Natural killer cell (primary cell): ENCODE data around the gene MGAT3. TPM values are rescaled to one million over a fixed set of nuclear protein-coding genes. Genes with fewer than 3 reads are reported as not detected.

Source experiments
- ATAC-seq, 3 donors: fragments of 150-1000 bp in 2 of 3; fragments of 200-7000 bp in 1 of 3; cut with Tn5 transposase; 1 replicate in 1 of 3; 2 replicates in 2 of 3; pipeline ENCODE4 v1.10.0; 2021; ENCODE audit warnings: mild to moderate bottlenecking in 2 of 3, moderate library complexity in 2 of 3
- DNase-seq, 2 donors: peaks; one replicate each; pipeline versions ENCODE4 v3.0.0 to v3.0.0-alpha.2; 2013 to 2021; ENCODE audit warnings: mixed read lengths in 1 of 2
- H3K27ac ChIP-seq: one replicate; pipeline ENCODE4 v1.5.1; 2013; ENCODE audit warnings: mild to moderate bottlenecking, low read length
- H3K27me3 ChIP-seq: one replicate; pipeline ENCODE4 v1.6.1; 2013; ENCODE audit warnings: low read length; ENCODE audit not compliant: control insufficient read depth, insufficient read depth
- H3K36me3 ChIP-seq: one replicate; pipeline ENCODE4 v1.6.1; 2013; ENCODE audit warnings: low read length; ENCODE audit not compliant: control insufficient read depth, insufficient read depth
- H3K4me1 ChIP-seq: one replicate; pipeline ENCODE4 v1.6.1; 2013; ENCODE audit warnings: low read length; ENCODE audit not compliant: control insufficient read depth, insufficient read depth
- H3K4me3 ChIP-seq: one replicate; pipeline ENCODE4 v1.5.1; 2013; ENCODE audit warnings: low read length
- H3K9me3 ChIP-seq: one replicate; pipeline ENCODE4 v1.6.1; 2013; ENCODE audit warnings: low read length; ENCODE audit not compliant: control insufficient read depth, insufficient read depth
- H3K27ac Mint-ChIP-seq, 2 donors: one replicate each; pipeline ENCODE4 v1.8.0; 2022; ENCODE audit warnings: mild to moderate bottlenecking in 2 of 2, mixed read lengths in 2 of 2, moderate library complexity in 1 of 2
- H3K27me3 Mint-ChIP-seq, 2 donors: one replicate each; pipeline ENCODE4 v1.8.0; 2022; ENCODE audit warnings: low read depth in 2 of 2, mixed read lengths in 2 of 2
- H3K36me3 Mint-ChIP-seq: one replicate; pipeline ENCODE4 v1.8.0; 2022; ENCODE audit warnings: mixed read lengths
- H3K4me1 Mint-ChIP-seq, 2 donors: one replicate each; pipeline ENCODE4 v1.8.0; 2022; ENCODE audit warnings: mixed read lengths in 2 of 2
- H3K4me3 Mint-ChIP-seq: one replicate; pipeline ENCODE4 v1.8.0; 2022; ENCODE audit warnings: mild to moderate bottlenecking, moderate library complexity, mixed read lengths
- H3K9me3 Mint-ChIP-seq, 2 donors: one replicate each; pipeline ENCODE4 v1.8.0; 2022; ENCODE audit warnings: mixed read lengths in 2 of 2
- CTCF ChIP-seq: fragments of 200-600 bp; IDR thresholded peaks from one replicate; pipeline ENCODE4 v1.8.0; 2022; ENCODE audit warnings: antibody characterized with exemption
- WGBS: methylation state at CpG from one replicate; pipeline ENCODE4 v1.1.7; 2013; ENCODE audit warnings: missing lambda C conversion rate; ENCODE audit not compliant: insufficient coverage; 5-methylcytosine and 5-hydroxymethylcytosine counted together
- intact Hi-C: fragments of 100-400 bp; cut with micrococcal nuclease; formaldehyde crosslinking; loops from one replicate; pipeline ENCODE4 v1.14.2; 2022
- total RNA-seq, 4 donors: library from RNA; stranded (reverse); fragments of 120-200 nt in 1 of 4; gene quantifications; one replicate each; pipeline versions ENCODE4 v1.2.3 to v1.2.4, GENCODE V29; 2013 to 2022

MGAT3 gene
- total RNA-seq, 3 donors from 2014 or later (not counting 1 experiment from before 2014, with no cell fraction given), result 0.09 to 13.7 (median 0.11) TPM

- peaks cover 6 to 16% of the 10 kb centered on the region in 2 donors for H3K4me1 Mint-ChIP-seq
- WGBS, result 87% methylated on average over 17 of the region's 17 CpGs
- no peak overlapping the region for H3K27ac Mint-ChIP-seq
- no peaks in the 10 kb centered on the region for H3K9me3 Mint-ChIP-seq
- no peak for ATAC-seq
- Histone ChIP-seq H3K9me3 (no peaks in the 10 kb centered on the region), H3K27me3 (no peaks in the 10 kb centered on the region), H3K36me3 (no peaks in the 10 kb centered on the region), H3K27ac (no peak overlapping the region), H3K4me3 (no peak overlapping the region), H3K4me1 (peaks cover 39% of the 10 kb centered on the region)
- H3K27me3 Mint-ChIP-seq, result peaks cover 0 to 2% of the 10 kb centered on the region in 2 donors
- H3K36me3 Mint-ChIP-seq, result no peaks in the 10 kb centered on the region
- DNase-seq, result no peak
- H3K4me3 Mint-ChIP-seq, result no peak overlapping the region
- intact Hi-C loops, result no loop called here
- no peak for TF ChIP-seq CTCF
Observed at GRCh38 chr22:39467390-39467895, 10.6 kb downstream of the MGAT3 start.

- H3K4me3 Mint-ChIP-seq, result no peak overlapping the region
- no peak overlapping the region for H3K27ac Mint-ChIP-seq
- Histone ChIP-seq H3K27ac (no peak overlapping the region), H3K36me3 (no peaks in the 10 kb centered on the region), H3K4me3 (no peak overlapping the region), H3K27me3 (no peaks in the 10 kb centered on the region), H3K4me1 (peaks cover 41% of the 10 kb centered on the region), H3K9me3 (no peaks in the 10 kb centered on the region)
- H3K4me1 Mint-ChIP-seq, result peaks cover 6 to 16% of the 10 kb centered on the region in 2 donors
- intact Hi-C loops, result no loop called here
- H3K27me3 Mint-ChIP-seq, result peaks cover 0 to 2% of the 10 kb centered on the region in 2 donors
- ATAC-seq (no peak), DNase-seq (no peak)
- no peaks in the 10 kb centered on the region for H3K36me3 Mint-ChIP-seq
- TF ChIP-seq CTCF, result no peak
- 67% methylated on average over 18 of the region's 18 CpGs for WGBS
- no peaks in the 10 kb centered on the region for H3K9me3 Mint-ChIP-seq
Observed at GRCh38 chr22:39468487-39469325, 11.9 kb downstream of the MGAT3 start.

GRCh38 chr22:39469326-39469680 lies 12.5 kb downstream of the MGAT3 start:
- no peak for TF ChIP-seq CTCF
- peaks cover 0 to 2% of the 10 kb centered on the region in 2 donors for H3K27me3 Mint-ChIP-seq

More at GRCh38 chr22:39469326-39469680, 12.5 kb downstream of the MGAT3 start:
- 82% methylated on average over 6 of the region's 6 CpGs for WGBS
- H3K4me1 Mint-ChIP-seq, result peaks cover 6 to 16% of the 10 kb centered on the region in 2 donors
- peaks cover 41% of the 10 kb centered on the region for H3K4me1 ChIP-seq
- no peak overlapping the region for H3K27ac ChIP-seq
- intact Hi-C loops, result no loop called here
- H3K9me3 ChIP-seq, result no peaks in the 10 kb centered on the region
- no peak overlapping the region for H3K4me3 ChIP-seq
- H3K9me3 Mint-ChIP-seq, result no peaks in the 10 kb centered on the region
- no peak for DNase-seq
- H3K27me3 ChIP-seq, result no peaks in the 10 kb centered on the region
- H3K36me3 ChIP-seq, result no peaks in the 10 kb centered on the region
- H3K4me3 Mint-ChIP-seq, result no peak overlapping the region
- ATAC-seq, result no peak
- H3K36me3 Mint-ChIP-seq, result no peaks in the 10 kb centered on the region
- H3K27ac Mint-ChIP-seq, result no peak overlapping the region
